HG02884 (cell line): ENCODE data around the gene BTBD2.
"Not testable (repeated sequence)": the region's sequence is repeated elsewhere in the genome, so short reads cannot be mapped to it uniquely, and the experiment has no call there.

Source experiments
- ATAC-seq: cut with Tn5 transposase; IDR thresholded peaks from one replicate; pipeline ENCODE4 v1.9.1; 2021; ENCODE audit warnings: mild to moderate bottlenecking, moderate library complexity; ENCODE audit not compliant: unreplicated experiment

BTBD2 gene

GRCh38 chr19:2040647-2041432 lies 25.3 kb upstream of the BTBD2 start:
- no peak for ATAC-seq

GRCh38 chr19:2039959-2040646 lies 24.6 kb upstream of the BTBD2 start:
- ATAC-seq = no peak

- no peak for ATAC-seq
Observed at GRCh38 chr19:2039089-2039958, 23.8 kb upstream of the BTBD2 start.

GRCh38 chr19:2038284-2039088 lies 23.0 kb upstream of the BTBD2 start:
- no peak for ATAC-seq

- ATAC-seq = no peak
Observed at GRCh38 chr19:2037651-2038255, 22.2 kb upstream of the BTBD2 start.

GRCh38 chr19:2036424-2036823 lies 20.9 kb upstream of the BTBD2 start:
- no peak for ATAC-seq

- ATAC-seq = no peak
Observed at GRCh38 chr19:2035590-2035991, 20.1 kb upstream of the BTBD2 start.

- ATAC-seq = no peak
Observed at GRCh38 chr19:2034729-2035589, 19.4 kb upstream of the BTBD2 start.

GRCh38 chr19:2034253-2034652 lies 18.7 kb upstream of the BTBD2 start:
- not testable (repeated sequence) for ATAC-seq

GRCh38 chr19:2033825-2034159 lies 18.3 kb upstream of the BTBD2 start:
- ATAC-seq = no peak

- no peak for ATAC-seq
Observed at GRCh38 chr19:2033115-2033824, 17.8 kb upstream of the BTBD2 start.

GRCh38 chr19:2032296-2032941 lies 16.9 kb upstream of the BTBD2 start:
- no peak for ATAC-seq

- no peak for ATAC-seq
Observed at GRCh38 chr19:2027361-2027760, 11.8 kb upstream of the BTBD2 start.

GRCh38 chr19:2026770-2027169 lies 11.3 kb upstream of the BTBD2 start:
- no peak for ATAC-seq

- ATAC-seq = no peak
Observed at GRCh38 chr19:2022289-2022688, 6.8 kb upstream of the BTBD2 start.

- ATAC-seq = no peak
Observed at GRCh38 chr19:2021453-2022140, 6.1 kb upstream of the BTBD2 start.

GRCh38 chr19:2018752-2019151 lies 3.2 kb upstream of the BTBD2 start:
- no peak for ATAC-seq
